ENCODE results near the gene GRM2.

- TF ChIP-seq EZH2phosphoT487 (IDR thresholded peaks at IDR 0.05; ENCODE audit: insufficient read depth, low read depth) (no peak), EZH2 (IDR thresholded peaks at IDR 0.05; ENCODE audit: insufficient read depth, poor library complexity, severe bottlenecking) (no peak)
Observed at GRCh38 chr3:51750878-51751277, 44.0 kb downstream of the GRM2 start.

Measured in GM23248 (cell line).